Fibroblast of mammary gland (primary cell): Measurements from ENCODE around the gene MMP21.

Experiments used
- DNase-seq: peaks from one replicate; pipeline ENCODE4 v3.0.0-alpha.2; 2010; ENCODE audit warnings: low read depth
- H3K4me3 ChIP-seq: 2 replicates; pipeline ENCODE4 v1.5.1; 2011; ENCODE audit warnings: low read depth, mild to moderate bottlenecking, low read length, moderate library complexity; ENCODE audit not compliant: control insufficient read depth
- TF ChIP-seq, protein P1 (sequence below): conservative IDR thresholded peaks from 2 replicates; pipeline ENCODE4 v1.5.1; 2011; ENCODE audit warnings: low read depth, low read length, inconsistent platforms; ENCODE audit not compliant: control insufficient read depth, insufficient read depth

MMP21 gene

GRCh38 chr10:125774581-125775191, 935 bp downstream of the MMP21 start:
- no peak overlapping the region for H3K4me3 ChIP-seq
- DNase-seq: no peak
- TF ChIP-seq, protein P1, sequence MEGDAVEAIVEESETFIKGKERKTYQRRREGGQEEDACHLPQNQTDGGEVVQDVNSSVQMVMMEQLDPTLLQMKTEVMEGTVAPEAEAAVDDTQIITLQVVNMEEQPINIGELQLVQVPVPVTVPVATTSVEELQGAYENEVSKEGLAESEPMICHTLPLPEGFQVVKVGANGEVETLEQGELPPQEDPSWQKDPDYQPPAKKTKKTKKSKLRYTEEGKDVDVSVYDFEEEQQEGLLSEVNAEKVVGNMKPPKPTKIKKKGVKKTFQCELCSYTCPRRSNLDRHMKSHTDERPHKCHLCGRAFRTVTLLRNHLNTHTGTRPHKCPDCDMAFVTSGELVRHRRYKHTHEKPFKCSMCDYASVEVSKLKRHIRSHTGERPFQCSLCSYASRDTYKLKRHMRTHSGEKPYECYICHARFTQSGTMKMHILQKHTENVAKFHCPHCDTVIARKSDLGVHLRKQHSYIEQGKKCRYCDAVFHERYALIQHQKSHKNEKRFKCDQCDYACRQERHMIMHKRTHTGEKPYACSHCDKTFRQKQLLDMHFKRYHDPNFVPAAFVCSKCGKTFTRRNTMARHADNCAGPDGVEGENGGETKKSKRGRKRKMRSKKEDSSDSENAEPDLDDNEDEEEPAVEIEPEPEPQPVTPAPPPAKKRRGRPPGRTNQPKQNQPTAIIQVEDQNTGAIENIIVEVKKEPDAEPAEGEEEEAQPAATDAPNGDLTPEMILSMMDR: no peak

- no peak overlapping the region for H3K4me3 ChIP-seq
- TF ChIP-seq, protein P1: no peak
- DNase-seq: no peak
Measured at GRCh38 chr10:125773687-125774543, 1.7 kb downstream of the MMP21 start.

- DNase-seq: no peak
- no peak overlapping the region for H3K4me3 ChIP-seq
- TF ChIP-seq, protein P1: no peak
Measured at GRCh38 chr10:125772864-125773180, 2.8 kb downstream of the MMP21 start.

DNA sequence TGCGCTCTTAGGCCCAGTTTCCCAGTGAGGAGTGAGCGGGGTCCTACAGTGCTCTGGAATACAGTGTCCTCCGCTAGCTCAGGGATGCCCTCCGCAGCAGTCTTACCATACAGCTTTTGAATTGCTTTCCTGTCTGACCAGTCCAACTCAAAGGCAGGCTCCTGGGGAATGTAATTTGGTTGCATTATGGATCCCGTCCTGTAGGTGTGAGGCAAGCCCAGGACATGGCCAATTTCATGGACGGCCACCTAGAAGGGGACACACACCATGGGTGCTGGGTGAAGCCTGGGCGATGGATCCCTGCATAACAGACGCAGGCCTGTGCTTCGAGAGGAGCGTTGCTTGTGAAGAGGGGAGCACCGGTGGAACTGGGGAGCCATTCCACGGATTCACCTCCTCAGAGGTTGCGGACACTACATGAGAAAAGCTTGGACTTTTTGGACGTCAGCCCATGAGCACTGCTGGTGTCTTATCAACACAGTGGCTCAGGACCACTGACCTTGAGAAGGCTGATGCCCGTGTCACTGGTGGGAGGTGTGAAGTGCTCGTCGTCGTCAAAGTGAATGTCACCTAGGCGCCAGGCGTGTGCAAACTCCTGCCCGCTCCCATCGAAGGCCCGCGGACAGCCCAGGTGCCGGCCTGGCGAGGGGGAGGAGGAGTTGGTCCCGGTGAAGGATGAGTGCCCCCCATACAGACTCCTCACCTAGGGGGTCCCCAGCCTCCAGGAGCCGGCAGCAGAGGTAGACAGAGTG, 3.3 kb downstream of the MMP21 start:
- TF ChIP-seq, protein P1: no peak
- no peak for DNase-seq

GRCh38 chr10:125770844-125771243, 4.8 kb downstream of the MMP21 start:
- TF ChIP-seq, protein P1: no peak
- DNase-seq: no peak
- no peak overlapping the region for H3K4me3 ChIP-seq

More for the DNA sequence above, 3.3 kb downstream of the MMP21 start:
- no peak overlapping the region for H3K4me3 ChIP-seq

GRCh38 chr10:125769175-125769574, 6.4 kb downstream of the MMP21 start:
- TF ChIP-seq, protein P1: no peak
- DNase-seq: no peak
- no peak overlapping the region for H3K4me3 ChIP-seq
